ENCODE data around the gene ANKH.

Gene ANKH

GRCh38 chr5:14665949-14666348, 205.6 kb downstream of the ANKH start:
- Histone ChIP-seq H3K4me3 (ENCODE audit: insufficient read length, low read depth) (no peak overlapping the region), H3K9ac (ENCODE audit: insufficient read length, low read depth) (no peak overlapping the region), H3K27me3 (ENCODE audit: insufficient read depth, insufficient read length) (peaks cover 18% of the 10 kb centered on the region), H3K9me3 (ENCODE audit: insufficient read depth, low read length) (no peaks in the 10 kb centered on the region), H3K4me1 (ENCODE audit: insufficient read depth, insufficient read length) (no peaks in the 10 kb centered on the region), H3K36me3 (ENCODE audit: insufficient read depth, insufficient read length, low read length) (peaks cover 7% of the 10 kb centered on the region)
- DNase-seq (ENCODE audit: low read depth, low spot score): no peak
- TF ChIP-seq YY1 (IDR thresholded peaks at IDR 0.05; ENCODE audit: insufficient read depth, insufficient read length) (no peak), SUZ12 (IDR thresholded peaks at IDR 0.05; ENCODE audit: extremely low read depth, insufficient read depth, insufficient read length) (no peak), ZNF274 (IDR thresholded peaks at IDR 0.05; ENCODE audit: low read depth, low read length) (no peak)

- Histone ChIP-seq H3K4me3 (ENCODE audit: insufficient read length, low read depth) (peak overlapping the region; percentile 64), H3K4me1 (ENCODE audit: insufficient read depth, insufficient read length) (no peaks in the 10 kb centered on the region)
- no peak for DNase-seq (ENCODE audit: low read depth, low spot score)
Measured at GRCh38 chr5:14665101-14665822, 206.3 kb downstream of the ANKH start.

GRCh38 chr5:14664270-14665100, 207.1 kb downstream of the ANKH start, which contains the start of gene OTULIN:
TSS of gene OTULIN (plus strand) at chr5:14664718. CDS start at chr5:14664826, 108 bp downstream.
- DNase-seq (ENCODE audit: low read depth, low spot score): peak; percentile 56
- no peak for TF ChIP-seq SUZ12 (IDR thresholded peaks at IDR 0.05; ENCODE audit: extremely low read depth, insufficient read depth, insufficient read length)
- no peak for TF ChIP-seq ZNF274 (IDR thresholded peaks at IDR 0.05; ENCODE audit: low read depth, low read length)
- TF ChIP-seq YY1 (IDR thresholded peaks at IDR 0.05; ENCODE audit: insufficient read depth, insufficient read length): no peak

More at GRCh38 chr5:14665101-14665822, 206.3 kb downstream of the ANKH start:
- Histone ChIP-seq H3K9ac (ENCODE audit: insufficient read length, low read depth) (peak overlapping the region; percentile 76), H3K9me3 (ENCODE audit: insufficient read depth, low read length) (no peaks in the 10 kb centered on the region), H3K36me3 (ENCODE audit: insufficient read depth, insufficient read length, low read length) (peaks cover 7% of the 10 kb centered on the region), H3K27me3 (ENCODE audit: insufficient read depth, insufficient read length) (peaks cover 18% of the 10 kb centered on the region)
- TF ChIP-seq SUZ12 (IDR thresholded peaks at IDR 0.05; ENCODE audit: extremely low read depth, insufficient read depth, insufficient read length): no peak

GRCh38 chr5:14663734-14664269, 207.8 kb downstream of the ANKH start:
- Histone ChIP-seq H3K9me3 (ENCODE audit: insufficient read depth, low read length) (no peaks in the 10 kb centered on the region), H3K9ac (ENCODE audit: insufficient read length, low read depth) (peak overlapping the region; percentile 76), H3K4me1 (ENCODE audit: insufficient read depth, insufficient read length) (no peaks in the 10 kb centered on the region), H3K36me3 (ENCODE audit: insufficient read depth, insufficient read length, low read length) (peaks cover 7% of the 10 kb centered on the region), H3K4me3 (ENCODE audit: insufficient read length, low read depth) (peak overlapping the region; percentile 64), H3K27me3 (ENCODE audit: insufficient read depth, insufficient read length) (peaks cover 18% of the 10 kb centered on the region)
- TF ChIP-seq ZNF274 (IDR thresholded peaks at IDR 0.05; ENCODE audit: low read depth, low read length) (no peak), YY1 (IDR thresholded peaks at IDR 0.05; ENCODE audit: insufficient read depth, insufficient read length) (no peak), SUZ12 (IDR thresholded peaks at IDR 0.05; ENCODE audit: extremely low read depth, insufficient read depth, insufficient read length) (no peak)
- DNase-seq (ENCODE audit: low read depth, low spot score): no peak

More at GRCh38 chr5:14664270-14665100, 207.1 kb downstream of the ANKH start, which contains the start of gene OTULIN:
- H3K4me3 ChIP-seq (ENCODE audit: insufficient read length, low read depth): peak within 1 kb of the TSS; percentile 64
- H3K36me3 ChIP-seq (ENCODE audit: insufficient read depth, insufficient read length, low read length): peaks cover 7% of the 10 kb centered on the region
- no peaks in the 10 kb centered on the region for H3K4me1 ChIP-seq (ENCODE audit: insufficient read depth, insufficient read length)
- H3K27me3 ChIP-seq (ENCODE audit: insufficient read depth, insufficient read length): peaks cover 18% of the 10 kb centered on the region
- H3K9ac ChIP-seq (ENCODE audit: insufficient read length, low read depth): peak within 1 kb of the TSS; percentile 76
- no peaks in the 10 kb centered on the region for H3K9me3 ChIP-seq (ENCODE audit: insufficient read depth, low read length)

- no peak overlapping the region for H3K9ac ChIP-seq (ENCODE audit: insufficient read length, low read depth)
- H3K36me3 ChIP-seq (ENCODE audit: insufficient read depth, insufficient read length, low read length): peaks cover 1% of the 10 kb centered on the region
- TF ChIP-seq SUZ12 (IDR thresholded peaks at IDR 0.05; ENCODE audit: extremely low read depth, insufficient read depth, insufficient read length): no peak
- no peak for TF ChIP-seq YY1 (IDR thresholded peaks at IDR 0.05; ENCODE audit: insufficient read depth, insufficient read length)
- no peak for TF ChIP-seq ZNF274 (IDR thresholded peaks at IDR 0.05; ENCODE audit: low read depth, low read length)
- DNase-seq (ENCODE audit: low read depth, low spot score): no peak
- peaks cover 18% of the 10 kb centered on the region for H3K27me3 ChIP-seq (ENCODE audit: insufficient read depth, insufficient read length)
- no peaks in the 10 kb centered on the region for H3K4me1 ChIP-seq (ENCODE audit: insufficient read depth, insufficient read length)
- H3K9me3 ChIP-seq (ENCODE audit: insufficient read depth, low read length): no peaks in the 10 kb centered on the region
- no peak overlapping the region for H3K4me3 ChIP-seq (ENCODE audit: insufficient read length, low read depth)
Measured at GRCh38 chr5:14662721-14663260, 208.8 kb downstream of the ANKH start.

GRCh38 chr5:14660833-14661232, 210.7 kb downstream of the ANKH start:
- no peak for DNase-seq (ENCODE audit: low read depth, low spot score)
- Histone ChIP-seq H3K9me3 (ENCODE audit: insufficient read depth, low read length) (no peaks in the 10 kb centered on the region), H3K27me3 (ENCODE audit: insufficient read depth, insufficient read length) (peaks cover 15% of the 10 kb centered on the region), H3K9ac (ENCODE audit: insufficient read length, low read depth) (no peak overlapping the region), H3K4me1 (ENCODE audit: insufficient read depth, insufficient read length) (no peaks in the 10 kb centered on the region), H3K4me3 (ENCODE audit: insufficient read length, low read depth) (no peak overlapping the region), H3K36me3 (ENCODE audit: insufficient read depth, insufficient read length, low read length) (no peaks in the 10 kb centered on the region)
- TF ChIP-seq YY1 (IDR thresholded peaks at IDR 0.05; ENCODE audit: insufficient read depth, insufficient read length) (no peak), SUZ12 (IDR thresholded peaks at IDR 0.05; ENCODE audit: extremely low read depth, insufficient read depth, insufficient read length) (no peak), ZNF274 (IDR thresholded peaks at IDR 0.05; ENCODE audit: low read depth, low read length) (no peak)
